ENCODE measurements around the gene SENP6. TPM values are rescaled to one million over a fixed set of nuclear protein-coding genes. Genes with fewer than 3 reads are reported as not detected.

The SENP6 gene
- polyA plus RNA-seq, 1 donor (not counting 4 experiments of a cell fraction or from before 2014, with no cell fraction given), result 41.1 TPM

DNA sequence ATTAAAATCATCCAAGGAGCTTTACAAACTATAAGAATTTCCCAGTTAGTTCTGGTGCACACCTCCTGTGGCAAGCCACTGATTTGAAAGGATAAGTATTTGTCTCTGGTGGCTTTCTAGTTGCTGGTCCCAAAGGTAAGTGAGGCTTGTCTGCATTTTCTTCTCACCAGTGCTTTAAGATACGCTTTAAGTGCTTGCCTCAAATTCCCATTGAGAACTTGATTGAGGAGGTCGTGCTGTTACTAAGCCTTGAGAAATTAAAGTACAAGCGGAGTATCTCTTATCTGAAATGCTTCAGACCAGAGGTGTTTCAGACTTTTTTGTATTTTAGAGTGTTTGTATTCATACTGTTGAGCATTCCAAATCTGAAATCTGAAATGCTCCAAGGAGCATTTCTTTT, 117.5 kb downstream of the SENP6 start:
- Histone ChIP-seq H3K36me3 (ENCODE audit: control insufficient read depth in 2 of 2, extremely low read depth in 1 of 2, insufficient read depth in 2 of 2, low read length in 2 of 2) (peaks cover 0 to 1% of the 10 kb centered on the region in 2 experiments), H3K9me3 (ENCODE audit: control insufficient read depth, low read depth, low read length) (no peaks in the 10 kb centered on the region), H3K4me1 (ENCODE audit: control insufficient read depth, extremely low read depth, insufficient read depth, low read length) (no peaks in the 10 kb centered on the region), H4K20me1 (ENCODE audit: control insufficient read depth, extremely low read depth, insufficient read depth, low read length) (no peaks in the 10 kb centered on the region), H3K9me1 (ENCODE audit: control insufficient read depth, extremely low read depth, insufficient read depth, low read length) (no peaks in the 10 kb centered on the region), H2AFZ (ENCODE audit: control insufficient read depth, low read length) (no peak overlapping the region), H3K79me2 (ENCODE audit: control insufficient read depth, insufficient read depth, low read length) (no peaks in the 10 kb centered on the region), H3K4me2 (ENCODE audit: control insufficient read depth, extremely low read depth, insufficient read depth, low read depth, low read length) (no peak overlapping the region), H3K9ac (ENCODE audit: control insufficient read depth, extremely low read depth, insufficient read depth, low read length) (no peak overlapping the region), H3K4me3 (ENCODE audit: control insufficient read depth in 2 of 3, extremely low read depth in 1 of 3, insufficient read depth in 2 of 3, low read depth in 1 of 3, low read length in 3 of 3) (no peak overlapping the region), H3K27me3 (ENCODE audit: control insufficient read depth, extremely low read depth, insufficient read depth, low read length) (no peaks in the 10 kb centered on the region), H3K27ac (ENCODE audit: control insufficient read depth, insufficient read depth, low read length) (no peak overlapping the region)
- dilution Hi-C loops (cut with MboI; ENCODE audit: extremely low pct_ligation_motif_present, low sequenced_read_pairs), result no loop called here
- DNase-seq (ENCODE audit: low read depth, low spot score) (no peak), FAIRE-seq (no peak)
- TF ChIP-seq, protein P1, sequence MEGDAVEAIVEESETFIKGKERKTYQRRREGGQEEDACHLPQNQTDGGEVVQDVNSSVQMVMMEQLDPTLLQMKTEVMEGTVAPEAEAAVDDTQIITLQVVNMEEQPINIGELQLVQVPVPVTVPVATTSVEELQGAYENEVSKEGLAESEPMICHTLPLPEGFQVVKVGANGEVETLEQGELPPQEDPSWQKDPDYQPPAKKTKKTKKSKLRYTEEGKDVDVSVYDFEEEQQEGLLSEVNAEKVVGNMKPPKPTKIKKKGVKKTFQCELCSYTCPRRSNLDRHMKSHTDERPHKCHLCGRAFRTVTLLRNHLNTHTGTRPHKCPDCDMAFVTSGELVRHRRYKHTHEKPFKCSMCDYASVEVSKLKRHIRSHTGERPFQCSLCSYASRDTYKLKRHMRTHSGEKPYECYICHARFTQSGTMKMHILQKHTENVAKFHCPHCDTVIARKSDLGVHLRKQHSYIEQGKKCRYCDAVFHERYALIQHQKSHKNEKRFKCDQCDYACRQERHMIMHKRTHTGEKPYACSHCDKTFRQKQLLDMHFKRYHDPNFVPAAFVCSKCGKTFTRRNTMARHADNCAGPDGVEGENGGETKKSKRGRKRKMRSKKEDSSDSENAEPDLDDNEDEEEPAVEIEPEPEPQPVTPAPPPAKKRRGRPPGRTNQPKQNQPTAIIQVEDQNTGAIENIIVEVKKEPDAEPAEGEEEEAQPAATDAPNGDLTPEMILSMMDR (optimal IDR thresholded peaks at IDR 0.05 in 1 of 3, IDR thresholded peaks at IDR 0.05 in 1 of 3, conservative IDR thresholded peaks at IDR 0.05 in 1 of 3; ENCODE audit: extremely low read depth in 1 of 3, insufficient read depth in 2 of 3, low read length in 3 of 3), result no peak
- no peak for TF ChIP-seq EZH2 (IDR thresholded peaks at IDR 0.05; ENCODE audit: low read length)

- TF ChIP-seq, protein P1 (optimal IDR thresholded peaks at IDR 0.05 in 1 of 3, IDR thresholded peaks at IDR 0.05 in 1 of 3, conservative IDR thresholded peaks at IDR 0.05 in 1 of 3; ENCODE audit: extremely low read depth in 1 of 3, insufficient read depth in 2 of 3, low read length in 3 of 3), result no peak
- no peak for TF ChIP-seq EZH2 (IDR thresholded peaks at IDR 0.05; ENCODE audit: low read length)
- H3K4me2 ChIP-seq (ENCODE audit: control insufficient read depth, extremely low read depth, insufficient read depth, low read depth, low read length), result no peak overlapping the region
- no peak overlapping the region for H3K9ac ChIP-seq (ENCODE audit: control insufficient read depth, extremely low read depth, insufficient read depth, low read length)
- H3K4me1 ChIP-seq (ENCODE audit: control insufficient read depth, extremely low read depth, insufficient read depth, low read length), result no peaks in the 10 kb centered on the region
- no peak for DNase-seq (ENCODE audit: low read depth, low spot score)
- H3K9me3 ChIP-seq (ENCODE audit: control insufficient read depth, low read depth, low read length), result no peaks in the 10 kb centered on the region
- H3K27me3 ChIP-seq (ENCODE audit: control insufficient read depth, extremely low read depth, insufficient read depth, low read length), result no peaks in the 10 kb centered on the region
- no peak overlapping the region for H2AFZ ChIP-seq (ENCODE audit: control insufficient read depth, low read length)
- H3K79me2 ChIP-seq (ENCODE audit: control insufficient read depth, insufficient read depth, low read length), result no peaks in the 10 kb centered on the region
- dilution Hi-C loops (cut with MboI; ENCODE audit: extremely low pct_ligation_motif_present, low sequenced_read_pairs), result no loop called here
- H3K9me1 ChIP-seq (ENCODE audit: control insufficient read depth, extremely low read depth, insufficient read depth, low read length), result no peaks in the 10 kb centered on the region
- no peaks in the 10 kb centered on the region for H3K36me3 ChIP-seq (ENCODE audit: control insufficient read depth in 2 of 2, extremely low read depth in 1 of 2, insufficient read depth in 2 of 2, low read length in 2 of 2)
- H3K4me3 ChIP-seq (ENCODE audit: control insufficient read depth in 2 of 3, extremely low read depth in 1 of 3, insufficient read depth in 2 of 3, low read depth in 1 of 3, low read length in 3 of 3), result no peak overlapping the region
- no peaks in the 10 kb centered on the region for H4K20me1 ChIP-seq (ENCODE audit: control insufficient read depth, extremely low read depth, insufficient read depth, low read length)
- H3K27ac ChIP-seq (ENCODE audit: control insufficient read depth, insufficient read depth, low read length), result no peak overlapping the region
- FAIRE-seq, result no peak
Measured at GRCh38 chr6:75723382-75723781, 121.7 kb downstream of the SENP6 start.

Measured in keratinocyte (primary cell).